WTC11 (cell line): ENCODE results near the gene GRAP. TPM values are rescaled to one million over a fixed set of nuclear protein-coding genes. Genes with fewer than 3 reads are reported as not detected.

ENCODE experiments used
- ATAC-seq: fragments of 200-7000 bp; cut with Tn5 transposase; 2 replicates; pipeline ENCODE4 v1.10.0; 2021; ENCODE audit warnings: mild to moderate bottlenecking, moderate library complexity
- CTCF ChIA-PET: fragments of 300-600 bp; sonication (Branson Sonifier 250); formaldehyde crosslinking; loops from one replicate; lab custom pipeline; 2021; ENCODE audit warnings: antibody characterized with exemption; lab: Charles Lee
- POLR2A ChIA-PET: fragments of 350-600 bp; sonication (Branson Sonifier 250); formaldehyde crosslinking; loops from one replicate; lab custom pipeline; 2021; ENCODE audit warnings: antibody characterized with exemption; lab: Charles Lee
- DNase-seq: peaks from one replicate; pipeline ENCODE4 v3.0.0; 2021; ENCODE audit warnings: low spot score
- H3K27ac Mint-ChIP-seq: 2 replicates; pipeline ENCODE4 v1.8.0; 2021; ENCODE audit warnings: mixed read lengths
- H3K27me3 Mint-ChIP-seq: 2 replicates; pipeline ENCODE4 v1.8.0; 2021; ENCODE audit warnings: low read depth, mild to moderate bottlenecking, moderate library complexity, mixed read lengths
- H3K36me3 Mint-ChIP-seq: 2 replicates; pipeline ENCODE4 v1.8.0; 2021; ENCODE audit warnings: mixed read lengths
- H3K4me1 Mint-ChIP-seq: 2 replicates; pipeline ENCODE4 v1.8.0; 2022; ENCODE audit warnings: mixed read lengths
- H3K4me3 Mint-ChIP-seq: 2 replicates; pipeline ENCODE4 v1.8.0; 2021; ENCODE audit warnings: mild to moderate bottlenecking, moderate library complexity, mixed read lengths
- H3K9me3 Mint-ChIP-seq: 2 replicates; pipeline ENCODE4 v1.8.0; 2021; ENCODE audit warnings: mixed read lengths
- AR ChIP-seq: fragments of 250-450 bp; sonication (Bioruptor Pico); IDR thresholded peaks from 2 replicates; pipeline ENCODE4 v1.9.0; 2021; ENCODE audit warnings: mild to moderate bottlenecking
- ATF1 ChIP-seq: sonication (generic); formaldehyde crosslinking; IDR thresholded peaks from 2 replicates; pipeline ENCODE4 v1.8.1; 2023; ENCODE audit warnings: mild to moderate bottlenecking, moderate library complexity, missing genetic modification reagents
- CREM ChIP-seq: sonication (generic); formaldehyde crosslinking; IDR thresholded peaks from 2 replicates; pipeline ENCODE4 v1.8.1; 2022; ENCODE audit warnings: mild to moderate bottlenecking, missing genetic modification reagents, moderate library complexity
- E2F5 ChIP-seq: sonication (generic); formaldehyde crosslinking; IDR thresholded peaks from 2 replicates; pipeline ENCODE4 v1.8.1; 2022; ENCODE audit warnings: mild to moderate bottlenecking, moderate library complexity, missing genetic modification reagents
- FOXP1 ChIP-seq: sonication (generic); formaldehyde crosslinking; IDR thresholded peaks from 2 replicates; pipeline ENCODE4 v1.8.0; 2022; ENCODE audit warnings: missing genetic modification reagents, mild to moderate bottlenecking, moderate library complexity, borderline replicate concordance
- JUN ChIP-seq: sonication (generic); formaldehyde crosslinking; IDR thresholded peaks from 2 replicates; pipeline ENCODE4 v1.8.0; 2023; ENCODE audit warnings: mild to moderate bottlenecking, missing genetic modification reagents
- NFYB ChIP-seq: sonication (generic); formaldehyde crosslinking; conservative IDR thresholded peaks from 2 replicates; pipeline ENCODE4 v1.8.0; 2022; ENCODE audit warnings: low read depth, missing genetic modification reagents
- NR2C2 ChIP-seq: sonication (generic); formaldehyde crosslinking; IDR thresholded peaks from 2 replicates; pipeline ENCODE4 v1.8.0; 2022; ENCODE audit warnings: mild to moderate bottlenecking, missing genetic modification reagents
- SMAD3 ChIP-seq: sonication (generic); formaldehyde crosslinking; IDR thresholded peaks from 2 replicates; pipeline ENCODE4 v1.8.0; 2022; ENCODE audit warnings: missing genetic modification reagents, mild to moderate bottlenecking, borderline replicate concordance
- SOX15 ChIP-seq: fragments of 250-450 bp; sonication (Bioruptor Pico); IDR thresholded peaks from 2 replicates; pipeline ENCODE4 v1.9.0; 2021; ENCODE audit warnings: mild to moderate bottlenecking
- SP1 ChIP-seq: sonication (generic); formaldehyde crosslinking; conservative IDR thresholded peaks from 2 replicates; pipeline ENCODE4 v1.8.1; 2022; ENCODE audit warnings: missing genetic modification reagents
- TEAD1 ChIP-seq: sonication (generic); formaldehyde crosslinking; IDR thresholded peaks from 2 replicates; pipeline ENCODE4 v1.8.0; 2022; ENCODE audit warnings: mild to moderate bottlenecking, missing genetic modification reagents
- ZNF138 ChIP-seq: sonication (generic); formaldehyde crosslinking; conservative IDR thresholded peaks from 2 replicates; pipeline ENCODE4 v1.8.1; 2022; ENCODE audit warnings: mild to moderate bottlenecking, moderate library complexity, missing genetic modification reagents
- ZNF281 ChIP-seq: sonication (generic); formaldehyde crosslinking; IDR thresholded peaks from 2 replicates; pipeline ENCODE4 v1.8.0; 2023; ENCODE audit warnings: mild to moderate bottlenecking, missing genetic modification reagents
- ZNF423 ChIP-seq: fragments of 250-450 bp; sonication (Bioruptor Pico); IDR thresholded peaks from 2 replicates; pipeline ENCODE4 v2.1.2; 2022; ENCODE audit warnings: mild to moderate bottlenecking, moderate library complexity
- ZNF671 ChIP-seq: fragments of 250-450 bp; sonication (Bioruptor Pico); IDR thresholded peaks from 2 replicates; pipeline ENCODE4 v1.8.0; 2021; ENCODE audit warnings: mild to moderate bottlenecking
- total RNA-seq: library from RNA; stranded (reverse); gene quantifications from 3 replicates; pipeline ENCODE4 v1.2.3, GENCODE V29; 2021
- TF ChIP-seq, protein P1 (sequence below): sonication (generic); formaldehyde crosslinking; IDR thresholded peaks from 2 replicates; pipeline ENCODE4 v1.8.0; 2022; ENCODE audit warnings: mild to moderate bottlenecking, missing genetic modification reagents

GRAP gene
- total RNA-seq, 1 experiment from 2014 or later: 0.59 TPM

GRCh38 chr17:18996458-18996857 is 50.3 kb downstream of the GRAP start:
- TF ChIP-seq NFYB: no peak
- TF ChIP-seq ATF1 (CRISPR knock-in tag): no peak
- no peak for TF ChIP-seq JUN (CRISPR knock-in tag)
- no peak for TF ChIP-seq AR
- TF ChIP-seq E2F5 (CRISPR knock-in tag): no peak
- TF ChIP-seq TEAD1 (CRISPR knock-in tag): no peak
- no peak for TF ChIP-seq ZNF671 (CRISPR knock-in tag)
- TF ChIP-seq NR2C2 (CRISPR knock-in tag): no peak
- TF ChIP-seq SP1 (CRISPR knock-in tag): no peak
- TF ChIP-seq, protein P1, sequence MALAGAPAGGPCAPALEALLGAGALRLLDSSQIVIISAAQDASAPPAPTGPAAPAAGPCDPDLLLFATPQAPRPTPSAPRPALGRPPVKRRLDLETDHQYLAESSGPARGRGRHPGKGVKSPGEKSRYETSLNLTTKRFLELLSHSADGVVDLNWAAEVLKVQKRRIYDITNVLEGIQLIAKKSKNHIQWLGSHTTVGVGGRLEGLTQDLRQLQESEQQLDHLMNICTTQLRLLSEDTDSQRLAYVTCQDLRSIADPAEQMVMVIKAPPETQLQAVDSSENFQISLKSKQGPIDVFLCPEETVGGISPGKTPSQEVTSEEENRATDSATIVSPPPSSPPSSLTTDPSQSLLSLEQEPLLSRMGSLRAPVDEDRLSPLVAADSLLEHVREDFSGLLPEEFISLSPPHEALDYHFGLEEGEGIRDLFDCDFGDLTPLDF (CRISPR knock-in tag): no peak
- peaks cover 21% of the 10 kb centered on the region for H3K36me3 Mint-ChIP-seq
- peaks cover 9% of the 10 kb centered on the region for H3K9me3 Mint-ChIP-seq
- H3K4me3 Mint-ChIP-seq: no peak overlapping the region
- POLR2A ChIA-PET: interaction anchor here (0.7 kb wide), 1 partner anchor 20 kb away, joined by 3 read pairs; no protein-coding TSS in a partner anchor
- H3K4me1 Mint-ChIP-seq: peaks cover 11% of the 10 kb centered on the region
- CTCF ChIA-PET: interaction anchor here (0.5 to 2.5 kb wide), 2 partner anchors 36 to 1014 kb away, joined by 4 to 11 read pairs; no protein-coding TSS in a partner anchor
- H3K27ac Mint-ChIP-seq: no peak overlapping the region
- no peak for ATAC-seq
- no peaks in the 10 kb centered on the region for H3K27me3 Mint-ChIP-seq
- no peak for DNase-seq

GRCh38 chr17:18995220-18995619 is 51.5 kb downstream of the GRAP start:
- DNase-seq (no peak), ATAC-seq (no peak)
- CTCF ChIA-PET: no interaction called here
- H3K36me3 Mint-ChIP-seq: peaks cover 21% of the 10 kb centered on the region
- TF ChIP-seq ZNF671 (CRISPR knock-in tag) (no peak), FOXP1 (CRISPR knock-in tag) (no peak)
- no peaks in the 10 kb centered on the region for H3K27me3 Mint-ChIP-seq
- peaks cover 9% of the 10 kb centered on the region for H3K9me3 Mint-ChIP-seq
- no peak overlapping the region for H3K4me3 Mint-ChIP-seq
- peaks cover 7% of the 10 kb centered on the region for H3K4me1 Mint-ChIP-seq
- POLR2A ChIA-PET: no interaction called here
- H3K27ac Mint-ChIP-seq: no peak overlapping the region

DNA sequence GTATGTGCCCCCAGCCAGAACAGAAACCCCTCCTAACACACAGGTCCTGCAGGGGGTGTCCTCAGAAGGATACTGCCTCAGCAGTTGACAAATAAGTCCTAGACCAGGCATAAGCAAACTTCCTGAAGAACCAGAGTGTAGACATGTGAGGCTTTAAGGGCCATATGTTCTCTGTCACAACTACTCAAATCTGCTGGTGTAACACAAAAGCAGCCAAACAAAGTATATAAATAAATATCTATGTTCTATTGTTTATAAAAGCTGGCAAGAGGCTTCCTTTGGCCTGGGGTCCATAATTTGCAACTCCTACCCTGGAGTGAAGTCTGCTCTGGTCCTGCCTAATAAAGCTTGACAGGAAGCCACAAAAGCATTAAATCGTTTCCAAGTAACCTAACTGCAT is 52.1 kb downstream of the GRAP start:
- DNase-seq (no peak), ATAC-seq (no peak)
- peaks cover 7% of the 10 kb centered on the region for H3K4me1 Mint-ChIP-seq
- CTCF ChIA-PET: interaction anchor here (1.4 kb wide), 1 partner anchor 34 kb away, joined by 6 read pairs; no protein-coding TSS in a partner anchor
- peak overlapping the region; percentile 92; the same call in 1 of the 2 replicates for H3K27ac Mint-ChIP-seq
- no peak overlapping the region for H3K4me3 Mint-ChIP-seq
- peaks cover 21% of the 10 kb centered on the region for H3K36me3 Mint-ChIP-seq
- POLR2A ChIA-PET: no interaction called here
- H3K9me3 Mint-ChIP-seq: peaks cover 9% of the 10 kb centered on the region
- H3K27me3 Mint-ChIP-seq: no peaks in the 10 kb centered on the region
- TF ChIP-seq SMAD3 (CRISPR knock-in tag): no peak
- TF ChIP-seq ZNF423: no peak
- TF ChIP-seq CREM (CRISPR knock-in tag): no peak
- no peak for TF ChIP-seq ZNF138 (CRISPR knock-in tag)
- TF ChIP-seq SOX15 (CRISPR knock-in tag): no peak
- TF ChIP-seq ZNF281 (CRISPR knock-in tag): no peak
- TF ChIP-seq FOXP1 (CRISPR knock-in tag): no peak
